B cell (primary cell): ENCODE results near the gene THRAP3. TPM values are rescaled to one million over a fixed set of nuclear protein-coding genes. Genes with fewer than 3 reads are reported as not detected.

Source experiments
- ATAC-seq: fragments of 200-7000 bp; cut with Tn5 transposase; one replicate; pipeline ENCODE4 v1.10.0; 2021; ENCODE audit warnings: low read depth, mild to moderate bottlenecking, moderate number of reproducible peaks, moderate library complexity
- CTCF ChIA-PET: fragments of 350-600 bp; sonication (Branson Sonifier 250); formaldehyde crosslinking; loops from one replicate; lab custom pipeline; 2021; ENCODE audit warnings: antibody characterized with exemption, inconsistent platforms; lab: Charles Lee
- POLR2A ChIA-PET: fragments of 350-600 bp; sonication (Branson Sonifier 250); formaldehyde crosslinking; loops from one replicate; lab custom pipeline; 2021; ENCODE audit warnings: antibody characterized with exemption; lab: Charles Lee
- DNase-seq: peaks from one replicate; pipeline ENCODE4 v3.0.0; 2013
- H2AFZ ChIP-seq: 2 replicates; pipeline ENCODE4 v1.6.1; 2012; ENCODE audit warnings: mild to moderate bottlenecking, low read depth, low read length; ENCODE audit not compliant: insufficient read depth, poor library complexity, severe bottlenecking
- H3K27ac ChIP-seq, 2 donors: 1 replicate in 1 of 2; 2 replicates in 1 of 2; pipeline ENCODE4 v1.5.1; 2012 to 2013; ENCODE audit warnings: low read length in 2 of 2, mild to moderate bottlenecking in 2 of 2, moderate library complexity in 1 of 2
- H3K27me3 ChIP-seq, 4 experiments: fragments of 200-600 bp in 1 of 4; sonication (generic) in 1 of 4; replicated peaks in 1 of 4; 1 replicate in 2 of 4; 2 replicates in 2 of 4; pipeline versions ENCODE4 v1.6.1 to v1.7.0; 2013 to 2016; ENCODE audit warnings: low read length in 3 of 4, mild to moderate bottlenecking in 2 of 4, mixed read lengths in 1 of 4, moderate library complexity in 1 of 4; ENCODE audit not compliant: insufficient read depth in 4 of 4, control insufficient read depth in 3 of 4; ENCODE audit errors: control extremely low read depth in 1 of 4
- H3K36me3 ChIP-seq, 2 experiments: replicated peaks in 1 of 2; 1 replicate in 1 of 2; 2 replicates in 1 of 2; pipeline versions ENCODE4 v1.6.1 to v1.7.1; 2013; ENCODE audit warnings: low read length in 1 of 2; ENCODE audit not compliant: insufficient read depth in 2 of 2, control insufficient read depth in 1 of 2; ENCODE audit errors: control extremely low read depth in 1 of 2, extremely low read depth in 1 of 2
- H3K4me1 ChIP-seq, 2 donors: fragments of 200-600 bp in 1 of 2; sonication (generic) in 1 of 2; 1 replicate in 1 of 2; 2 replicates in 1 of 2; pipeline versions ENCODE4 v1.5.1 to v1.6.1; 2013 to 2017; ENCODE audit warnings: low read length in 2 of 2; ENCODE audit not compliant: control insufficient read depth in 2 of 2, insufficient read depth in 2 of 2
- H3K4me2 ChIP-seq: replicated peaks from 2 replicates; pipeline ENCODE3; 2012; ENCODE audit warnings: mild to moderate bottlenecking, low read depth, low read length; ENCODE audit not compliant: poor library complexity, severe bottlenecking
- H3K4me3 ChIP-seq, 5 experiments: fragments of 200-600 bp in 1 of 5; sonication (generic) in 1 of 5; 1 replicate in 3 of 5; 2 replicates in 2 of 5; pipeline versions ENCODE4 v1.5.1 to v1.7.0; 2011 to 2016; ENCODE audit warnings: low read length in 4 of 5, mild to moderate bottlenecking in 4 of 5, low read depth in 2 of 5, control low read depth in 1 of 5, moderate library complexity in 1 of 5; ENCODE audit not compliant: insufficient read depth in 1 of 5; ENCODE audit errors: control extremely low read depth in 1 of 5, extremely low read depth in 1 of 5
- H3K79me2 ChIP-seq: fragments of 200-600 bp; sonication (generic); one replicate; pipeline ENCODE4 v1.6.0; 2016; ENCODE audit warnings: low read length; ENCODE audit not compliant: control insufficient read depth, insufficient read depth
- H3K9ac ChIP-seq: fragments of 200-600 bp; sonication (generic); 2 replicates; pipeline ENCODE4 v1.6.1; 2017; ENCODE audit warnings: mild to moderate bottlenecking, low read length, moderate library complexity
- H3K9me3 ChIP-seq, 3 donors: one replicate each; pipeline versions ENCODE4 v1.6.1 to v1.7.1; 2013; ENCODE audit warnings: low read length in 2 of 3; ENCODE audit not compliant: control insufficient read depth in 2 of 3, insufficient read depth in 1 of 3; ENCODE audit errors: control extremely low read depth in 1 of 3
- H4K20me1 ChIP-seq: 2 replicates; pipeline ENCODE4 v1.6.0; 2012; ENCODE audit warnings: mild to moderate bottlenecking, low read length; ENCODE audit not compliant: insufficient read depth, control insufficient read depth, poor library complexity, severe bottlenecking
- H3K27ac Mint-ChIP-seq: one replicate; pipeline ENCODE4 v1.8.0; 2021; ENCODE audit warnings: mixed read lengths
- H3K27me3 Mint-ChIP-seq: one replicate; pipeline ENCODE4 v1.8.0; 2021; ENCODE audit warnings: mixed read lengths
- H3K4me1 Mint-ChIP-seq: one replicate; pipeline ENCODE4 v1.8.0; 2021; ENCODE audit warnings: mixed read lengths
- H3K4me3 Mint-ChIP-seq: one replicate; pipeline ENCODE4 v1.8.0; 2021; ENCODE audit warnings: mixed read lengths
- H3K9me3 Mint-ChIP-seq: one replicate; pipeline ENCODE4 v1.8.0; 2022; ENCODE audit warnings: mixed read lengths; ENCODE audit not compliant: insufficient read depth
- CTCF ChIP-seq: fragments of 200-600 bp; IDR thresholded peaks from one replicate; pipeline ENCODE4 v1.8.0; 2022; ENCODE audit warnings: antibody characterized with exemption, mild to moderate bottlenecking
- EZH2 ChIP-seq: IDR thresholded peaks from 2 replicates; pipeline ENCODE4 v1.6.1; 2012; ENCODE audit warnings: borderline replicate concordance, low read depth, mild to moderate bottlenecking, moderate library complexity, low read length; ENCODE audit not compliant: insufficient read depth, poor library complexity, severe bottlenecking
- WGBS: methylation state at CpG from one replicate; pipeline ENCODE4 v1.1.5; 2013; ENCODE audit warnings: missing lambda C conversion rate; ENCODE audit not compliant: insufficient coverage; 5-methylcytosine and 5-hydroxymethylcytosine counted together
- intact Hi-C: fragments of 100-400 bp; cut with micrococcal nuclease; formaldehyde crosslinking; loops from one replicate; pipeline ENCODE4 v1.10.0; 2022
- polyA plus RNA-seq: library from polyadenylated mRNA; depleted of rRNA; stranded (reverse); fragments of >200 nt; gene quantifications from 2 replicates; pipeline ENCODE4 v1.2.3, GENCODE V29; 2012
- total RNA-seq, 2 donors: library from RNA; stranded (reverse); fragments of 120-200 nt in 1 of 2; gene quantifications; 1 replicate in 1 of 2; 2 replicates in 1 of 2; pipeline versions ENCODE4 v1.2.3 to v1.2.4, GENCODE V29; 2013 to 2022

The THRAP3 gene
- total and polyA plus RNA-seq, 2 donors (not counting 1 experiment from before 2014, with no cell fraction given), result 64.1 to 153 TPM

GRCh38 chr1:36274201-36274600, 50.0 kb downstream of the THRAP3 start:
- Histone ChIP-seq H3K9me3 (no peaks in the 10 kb centered on the region), H3K4me1 (no peaks in the 10 kb centered on the region), H3K36me3 (peaks cover 10 to 31% of the 10 kb centered on the region in 2 experiments), H3K27ac (no peak overlapping the region), H3K4me2 (no peak overlapping the region), H2AFZ (no peak overlapping the region), H3K4me3 (no peak overlapping the region), H3K9ac (no peak overlapping the region), H3K27me3 (no peaks in the 10 kb centered on the region), H4K20me1 (peaks cover 33% of the 10 kb centered on the region), H3K79me2 (peaks cover 80% of the 10 kb centered on the region)
- Mint-ChIP-seq H3K27me3 (no peaks in the 10 kb centered on the region), H3K9me3 (no peaks in the 10 kb centered on the region), H3K27ac (no peak overlapping the region), H3K4me1 (no peaks in the 10 kb centered on the region), H3K4me3 (no peak overlapping the region)
- ChIA-PET POLR2A (no interaction called here), CTCF (interaction anchor here (0.6 to 2.1 kb wide), 2 partner anchors 11 to 179 kb away, joined by 4 to 11 read pairs; no protein-coding TSS in a partner anchor)
- no peak for TF ChIP-seq CTCF
- TF ChIP-seq EZH2, result no peak
- intact Hi-C loops, result no loop called here
- WGBS, result no CpG with 5 or more reads among the region's 1 CpG
- ATAC-seq (no peak), DNase-seq (no peak)

GRCh38 chr1:36276688-36277087, 52.4 kb downstream of the THRAP3 start:
- no peak for DNase-seq
- Histone ChIP-seq H3K27ac (no peak overlapping the region), H3K79me2 (peaks cover 78% of the 10 kb centered on the region), H3K4me1 (no peaks in the 10 kb centered on the region), H2AFZ (no peak overlapping the region), H4K20me1 (peaks cover 21% of the 10 kb centered on the region), H3K9ac (no peak overlapping the region), H3K4me2 (no peak overlapping the region), H3K9me3 (no peaks in the 10 kb centered on the region), H3K4me3 (no peak overlapping the region), H3K27me3 (no peaks in the 10 kb centered on the region), H3K36me3 (peaks cover 10 to 22% of the 10 kb centered on the region in 2 experiments)
- peaks cover 9% of the 10 kb centered on the region for H3K4me1 Mint-ChIP-seq
- no peak for ATAC-seq
- H3K27me3 Mint-ChIP-seq, result no peaks in the 10 kb centered on the region
- POLR2A ChIA-PET, result interaction anchor here (0.7 kb wide), 1 partner anchor 81 kb away, joined by 5 read pairs; no protein-coding TSS in a partner anchor
- intact Hi-C loops, result no loop called here
- TF ChIP-seq CTCF, result no peak
- no peak for TF ChIP-seq EZH2
- WGBS, result no CpG with 5 or more reads among the region's 6 CpGs
- no peaks in the 10 kb centered on the region for H3K9me3 Mint-ChIP-seq
- H3K4me3 Mint-ChIP-seq, result no peak overlapping the region
- CTCF ChIA-PET, result no interaction called here
- H3K27ac Mint-ChIP-seq, result no peak overlapping the region
